ENCODE results near the gene CLSTN2. TPM values are rescaled to one million over a fixed set of nuclear protein-coding genes. Genes with fewer than 3 reads are reported as not detected.

The CLSTN2 gene
- total RNA-seq, 1 donor from 2014 or later, result 0.74 TPM

- no peak for TF ChIP-seq CTCF (IDR thresholded peaks at IDR 0.05; ENCODE audit: unreplicated experiment)
- H3K36me3 Mint-ChIP-seq (ENCODE audit: low read depth, unreplicated experiment), result no peaks in the 10 kb centered on the region
- H3K4me3 Mint-ChIP-seq (ENCODE audit: unreplicated experiment), result no peak overlapping the region
- H3K27ac Mint-ChIP-seq (ENCODE audit: unreplicated experiment), result no peak overlapping the region
- no peaks in the 10 kb centered on the region for H3K9me3 Mint-ChIP-seq (ENCODE audit: unreplicated experiment)
- H3K27me3 Mint-ChIP-seq (ENCODE audit: unreplicated experiment), result peaks cover 1% of the 10 kb centered on the region
- DNase-seq (ENCODE audit: low spot score), result no peak
- H3K4me1 Mint-ChIP-seq (ENCODE audit: unreplicated experiment), result no peaks in the 10 kb centered on the region
Measured at GRCh38 chr3:140586311-140586710, 651.3 kb downstream of the CLSTN2 start.

GRCh38 chr3:140588558-140588957 lies 653.6 kb downstream of the CLSTN2 start:
- Mint-ChIP-seq H3K27ac (ENCODE audit: unreplicated experiment) (no peak overlapping the region), H3K4me1 (ENCODE audit: unreplicated experiment) (no peaks in the 10 kb centered on the region), H3K4me3 (ENCODE audit: unreplicated experiment) (no peak overlapping the region), H3K27me3 (ENCODE audit: unreplicated experiment) (peaks cover 1% of the 10 kb centered on the region), H3K36me3 (ENCODE audit: low read depth, unreplicated experiment) (no peaks in the 10 kb centered on the region), H3K9me3 (ENCODE audit: unreplicated experiment) (no peaks in the 10 kb centered on the region)
- no peak for DNase-seq (ENCODE audit: low spot score)
- no peak for TF ChIP-seq CTCF (IDR thresholded peaks at IDR 0.05; ENCODE audit: unreplicated experiment)

GRCh38 chr3:140593766-140594165 lies 658.8 kb downstream of the CLSTN2 start:
- H3K27me3 Mint-ChIP-seq (ENCODE audit: unreplicated experiment), result peaks cover 1% of the 10 kb centered on the region
- H3K9me3 Mint-ChIP-seq (ENCODE audit: unreplicated experiment), result no peaks in the 10 kb centered on the region
- DNase-seq (ENCODE audit: low spot score), result no peak
- TF ChIP-seq CTCF (IDR thresholded peaks at IDR 0.05; ENCODE audit: unreplicated experiment), result no peak
- no peaks in the 10 kb centered on the region for H3K4me1 Mint-ChIP-seq (ENCODE audit: unreplicated experiment)
- no peak overlapping the region for H3K4me3 Mint-ChIP-seq (ENCODE audit: unreplicated experiment)
- no peak overlapping the region for H3K27ac Mint-ChIP-seq (ENCODE audit: unreplicated experiment)
- H3K36me3 Mint-ChIP-seq (ENCODE audit: low read depth, unreplicated experiment), result no peaks in the 10 kb centered on the region

GRCh38 chr3:140595295-140595694 lies 660.3 kb downstream of the CLSTN2 start:
- Mint-ChIP-seq H3K36me3 (ENCODE audit: low read depth, unreplicated experiment) (no peaks in the 10 kb centered on the region), H3K27me3 (ENCODE audit: unreplicated experiment) (peaks cover 1% of the 10 kb centered on the region), H3K4me3 (ENCODE audit: unreplicated experiment) (no peak overlapping the region), H3K9me3 (ENCODE audit: unreplicated experiment) (no peaks in the 10 kb centered on the region), H3K4me1 (ENCODE audit: unreplicated experiment) (no peaks in the 10 kb centered on the region), H3K27ac (ENCODE audit: unreplicated experiment) (no peak overlapping the region)
- DNase-seq (ENCODE audit: low spot score), result no peak
- no peak for TF ChIP-seq CTCF (IDR thresholded peaks at IDR 0.05; ENCODE audit: unreplicated experiment)

GRCh38 chr3:140597364-140597763 lies 662.4 kb downstream of the CLSTN2 start:
- DNase-seq (ENCODE audit: low spot score), result no peak

More at GRCh38 chr3:140597364-140597763, 662.4 kb downstream of the CLSTN2 start:
- peaks cover 1% of the 10 kb centered on the region for H3K27me3 Mint-ChIP-seq (ENCODE audit: unreplicated experiment)
- H3K9me3 Mint-ChIP-seq (ENCODE audit: unreplicated experiment), result no peaks in the 10 kb centered on the region
- no peaks in the 10 kb centered on the region for H3K36me3 Mint-ChIP-seq (ENCODE audit: low read depth, unreplicated experiment)
- H3K27ac Mint-ChIP-seq (ENCODE audit: unreplicated experiment), result no peak overlapping the region
- no peak for TF ChIP-seq CTCF (IDR thresholded peaks at IDR 0.05; ENCODE audit: unreplicated experiment)
- H3K4me3 Mint-ChIP-seq (ENCODE audit: unreplicated experiment), result no peak overlapping the region
- H3K4me1 Mint-ChIP-seq (ENCODE audit: unreplicated experiment), result no peaks in the 10 kb centered on the region
